Lower lobe of right lung (tissue), 2 donors: ENCODE measurements around the gene CCL28. TPM values are rescaled to one million over a fixed set of nuclear protein-coding genes. Genes with fewer than 3 reads are reported as not detected.

ENCODE experiments used
- ATAC-seq, 2 donors: fragments of 200-7000 bp; cut with Tn5 transposase; one replicate each; pipeline ENCODE4 v1.9.1; 2020 to 2022; ENCODE audit warnings: mild to moderate bottlenecking in 2 of 2, moderate library complexity in 2 of 2
- DNase-seq: peaks from one replicate; pipeline ENCODE4 v3.0.0-alpha.2; 2020
- H3K27ac ChIP-seq: fragments of 200-600 bp; one replicate; pipeline ENCODE4 v1.8.0; 2022
- H3K27me3 ChIP-seq: fragments of 200-600 bp; one replicate; pipeline ENCODE4 v1.8.0; 2022; ENCODE audit warnings: low read depth
- H3K36me3 ChIP-seq: fragments of 200-600 bp; one replicate; pipeline ENCODE4 v1.8.0; 2022; ENCODE audit warnings: mild to moderate bottlenecking
- H3K4me1 ChIP-seq: fragments of 200-600 bp; one replicate; pipeline ENCODE4 v1.8.0; 2022
- H3K4me3 ChIP-seq: fragments of 200-600 bp; one replicate; pipeline ENCODE4 v1.8.0; 2022; ENCODE audit warnings: mild to moderate bottlenecking
- H3K9me3 ChIP-seq: fragments of 200-600 bp; one replicate; pipeline ENCODE4 v1.8.0; 2022
- intact Hi-C: fragments of 100-400 bp; cut with DNase I; formaldehyde crosslinking; loops from one replicate; pipeline ENCODE4 v1.11.0; 2022
- total RNA-seq: library from RNA; stranded (reverse); fragmentation: NEBNext Ultra II Directional; extraction: Animal tissue kit (Norgen Biotek cat#: 25700); gene quantifications from one replicate; pipeline ENCODE4 v1.2.1, GENCODE V29; 2021
- TF ChIP-seq, protein P1 (sequence below): fragments of 200-600 bp; IDR thresholded peaks from one replicate; pipeline ENCODE4 v1.8.0; 2022; ENCODE audit warnings: antibody characterized with exemption, mild to moderate bottlenecking
- donor health status: DM: no; HTN: yes; CAD: no; lungs with severe emphysema.

CCL28 gene
- total RNA-seq, 1 donor from 2014 or later: 7.7 TPM

DNA sequence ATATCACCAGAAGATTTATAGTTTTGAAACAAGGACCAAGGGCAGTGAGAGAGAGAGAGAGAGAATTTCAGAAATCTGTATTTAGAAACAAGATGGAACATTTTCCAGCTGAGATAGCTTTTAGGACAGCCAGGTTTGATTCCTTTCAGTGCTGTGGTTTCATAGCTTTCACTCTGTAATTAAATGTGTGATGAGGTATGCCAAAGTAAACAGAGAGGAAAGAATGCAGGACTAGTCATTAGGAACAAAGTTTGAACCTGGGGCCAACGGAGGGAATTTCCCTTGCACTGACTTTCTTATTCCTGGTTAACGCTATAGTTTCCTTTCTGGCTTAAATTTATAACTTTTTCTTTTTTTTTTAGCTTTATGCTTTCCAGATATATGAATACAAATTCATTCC is 10.0 kb upstream of the CCL28 start:
- intact Hi-C loops: no loop called here
- no peak overlapping the region for H3K27ac ChIP-seq
- ATAC-seq: peak; percentile 61 to 89
- DNase-seq: no peak
- TF ChIP-seq, protein P1, sequence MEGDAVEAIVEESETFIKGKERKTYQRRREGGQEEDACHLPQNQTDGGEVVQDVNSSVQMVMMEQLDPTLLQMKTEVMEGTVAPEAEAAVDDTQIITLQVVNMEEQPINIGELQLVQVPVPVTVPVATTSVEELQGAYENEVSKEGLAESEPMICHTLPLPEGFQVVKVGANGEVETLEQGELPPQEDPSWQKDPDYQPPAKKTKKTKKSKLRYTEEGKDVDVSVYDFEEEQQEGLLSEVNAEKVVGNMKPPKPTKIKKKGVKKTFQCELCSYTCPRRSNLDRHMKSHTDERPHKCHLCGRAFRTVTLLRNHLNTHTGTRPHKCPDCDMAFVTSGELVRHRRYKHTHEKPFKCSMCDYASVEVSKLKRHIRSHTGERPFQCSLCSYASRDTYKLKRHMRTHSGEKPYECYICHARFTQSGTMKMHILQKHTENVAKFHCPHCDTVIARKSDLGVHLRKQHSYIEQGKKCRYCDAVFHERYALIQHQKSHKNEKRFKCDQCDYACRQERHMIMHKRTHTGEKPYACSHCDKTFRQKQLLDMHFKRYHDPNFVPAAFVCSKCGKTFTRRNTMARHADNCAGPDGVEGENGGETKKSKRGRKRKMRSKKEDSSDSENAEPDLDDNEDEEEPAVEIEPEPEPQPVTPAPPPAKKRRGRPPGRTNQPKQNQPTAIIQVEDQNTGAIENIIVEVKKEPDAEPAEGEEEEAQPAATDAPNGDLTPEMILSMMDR: no peak
- H3K27me3 ChIP-seq: no peaks in the 10 kb centered on the region
- peaks cover 11% of the 10 kb centered on the region for H3K4me1 ChIP-seq
- H3K9me3 ChIP-seq: no peaks in the 10 kb centered on the region
- H3K4me3 ChIP-seq: no peak overlapping the region
- H3K36me3 ChIP-seq: no peaks in the 10 kb centered on the region

DNA sequence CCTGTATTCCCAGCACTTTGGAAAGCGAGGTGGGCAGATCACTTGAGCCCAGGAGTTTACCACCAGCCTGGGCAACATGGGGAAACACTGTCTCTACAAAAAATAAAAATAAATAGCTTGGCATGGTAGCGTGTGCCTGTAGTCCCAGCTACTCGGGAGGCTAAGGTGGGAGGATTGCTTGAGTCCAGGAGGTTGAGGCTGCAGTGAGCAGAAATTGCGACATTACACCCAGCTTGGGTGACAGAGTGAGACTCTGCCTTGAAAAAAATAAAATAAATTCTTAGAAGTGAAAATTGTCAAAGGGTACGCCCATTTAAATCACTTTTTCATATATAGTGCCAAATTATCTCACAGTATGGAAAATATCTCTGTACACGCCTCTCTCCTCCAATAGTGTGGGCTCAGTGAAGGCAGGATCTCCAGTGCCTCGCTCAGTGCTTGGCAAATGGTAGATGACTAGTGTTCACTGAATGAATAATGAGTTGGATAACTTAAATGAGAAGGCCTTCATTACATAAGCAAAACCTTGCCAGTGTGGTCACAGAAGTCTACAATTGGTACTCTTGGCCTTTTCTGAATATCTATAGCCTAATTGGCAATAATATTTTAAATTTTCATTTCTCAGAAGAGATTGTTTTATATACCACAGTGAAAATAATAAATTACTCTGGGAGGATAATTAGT is 9.4 kb upstream of the CCL28 start:
- no peak overlapping the region for H3K27ac ChIP-seq
- intact Hi-C loops: no loop called here
- ATAC-seq: peak in 1 of 2 donors; percentile 31

DNA sequence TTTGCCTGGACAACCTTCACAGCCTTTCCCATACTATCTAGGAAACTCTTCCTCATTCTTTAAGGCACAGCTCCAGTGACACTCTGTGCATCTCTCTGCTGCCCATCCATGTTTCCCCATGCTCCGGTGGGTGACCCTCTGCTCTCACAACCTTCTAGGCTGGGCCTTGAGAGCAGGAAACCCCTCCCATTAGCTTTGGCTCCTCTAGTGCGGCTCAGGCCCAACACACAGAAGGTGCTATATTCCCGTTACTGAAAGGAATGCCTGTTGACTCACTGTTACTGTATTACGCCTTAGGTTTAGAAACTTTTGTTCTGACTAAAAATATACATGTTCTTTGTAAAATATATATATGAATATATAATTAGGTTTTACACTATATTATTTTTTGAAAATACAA is 8.1 kb upstream of the CCL28 start:
- peaks cover 11% of the 10 kb centered on the region for H3K4me1 ChIP-seq
- intact Hi-C loops: no loop called here
- no peaks in the 10 kb centered on the region for H3K9me3 ChIP-seq
- ATAC-seq (no peak), DNase-seq (no peak)
- H3K4me3 ChIP-seq: no peak overlapping the region
- TF ChIP-seq, protein P1: no peak
- no peaks in the 10 kb centered on the region for H3K27me3 ChIP-seq
- no peaks in the 10 kb centered on the region for H3K36me3 ChIP-seq
- no peak overlapping the region for H3K27ac ChIP-seq

More for the DNA sequence above, 9.4 kb upstream of the CCL28 start:
- H3K36me3 ChIP-seq: no peaks in the 10 kb centered on the region
- H3K9me3 ChIP-seq: no peaks in the 10 kb centered on the region
- no peak overlapping the region for H3K4me3 ChIP-seq
- TF ChIP-seq, protein P1: no peak
- no peaks in the 10 kb centered on the region for H3K27me3 ChIP-seq
- DNase-seq: no peak
- peaks cover 11% of the 10 kb centered on the region for H3K4me1 ChIP-seq

DNA sequence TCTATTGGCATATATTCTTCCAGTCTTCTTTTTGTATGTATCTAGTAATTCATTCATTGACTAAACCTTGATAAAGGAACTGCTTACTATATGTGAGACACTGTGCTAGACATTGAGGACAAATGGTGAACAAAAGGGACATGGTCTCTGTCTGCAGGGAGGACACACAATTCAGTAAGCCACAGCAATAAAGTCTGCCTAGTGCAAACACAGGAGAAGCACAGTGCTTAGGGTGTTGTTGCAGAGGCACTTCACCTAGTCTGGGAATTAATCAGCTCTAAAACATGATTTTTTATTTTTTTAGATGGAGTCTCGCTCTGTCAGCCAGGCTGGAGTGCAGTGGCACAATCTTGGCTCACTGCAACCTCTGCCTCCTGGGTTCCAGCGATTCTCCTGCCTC is 6.4 kb upstream of the CCL28 start:
- Histone ChIP-seq H3K4me3 (no peak overlapping the region), H3K36me3 (no peaks in the 10 kb centered on the region), H3K9me3 (no peaks in the 10 kb centered on the region), H3K4me1 (peaks cover 11% of the 10 kb centered on the region), H3K27ac (no peak overlapping the region), H3K27me3 (no peaks in the 10 kb centered on the region)
- DNase-seq: no peak
- intact Hi-C loops: no loop called here
- no peak for ATAC-seq
- TF ChIP-seq, protein P1: no peak

DNA sequence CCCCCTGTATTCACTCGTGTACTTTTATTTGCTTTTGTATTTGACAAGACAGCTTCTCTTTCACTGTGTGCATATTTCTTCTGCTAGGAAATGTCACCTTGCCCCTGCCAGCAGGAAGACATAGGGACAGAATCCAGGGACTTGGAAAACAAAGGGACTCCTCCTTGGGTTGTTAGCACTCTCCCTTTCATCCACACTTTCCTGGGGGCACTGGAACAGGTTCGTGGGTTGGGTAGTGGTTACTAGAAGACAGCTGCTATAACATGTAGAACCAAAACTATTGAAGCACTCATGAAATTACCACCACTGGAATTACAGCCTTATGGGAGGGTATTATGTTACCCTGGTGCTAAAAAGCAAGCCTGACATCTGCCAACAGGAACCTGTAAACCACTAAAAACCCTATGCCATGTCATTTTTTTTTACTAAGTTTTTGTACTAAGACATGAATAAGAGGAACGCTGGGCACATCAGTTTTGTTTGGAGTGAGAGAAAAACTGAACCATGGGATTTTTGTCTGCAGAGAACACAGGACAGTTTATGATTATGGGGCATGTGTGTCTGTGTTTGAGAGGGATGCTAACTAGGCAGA is 4.7 kb upstream of the CCL28 start:
- Histone ChIP-seq H3K4me3 (no peak overlapping the region), H3K4me1 (peaks cover 4% of the 10 kb centered on the region), H3K27ac (no peak overlapping the region), H3K9me3 (no peaks in the 10 kb centered on the region), H3K36me3 (no peaks in the 10 kb centered on the region), H3K27me3 (no peaks in the 10 kb centered on the region)
- TF ChIP-seq, protein P1: no peak
- DNase-seq (no peak), ATAC-seq (no peak)
- intact Hi-C loops: no loop called here
